ENCODE results near the gene NLRP9. TPM values are rescaled to one million over a fixed set of nuclear protein-coding genes. Genes with fewer than 3 reads are reported as not detected.

The NLRP9 gene
- polyA plus RNA-seq, 6 donors from 2014 or later = not detected

DNA sequence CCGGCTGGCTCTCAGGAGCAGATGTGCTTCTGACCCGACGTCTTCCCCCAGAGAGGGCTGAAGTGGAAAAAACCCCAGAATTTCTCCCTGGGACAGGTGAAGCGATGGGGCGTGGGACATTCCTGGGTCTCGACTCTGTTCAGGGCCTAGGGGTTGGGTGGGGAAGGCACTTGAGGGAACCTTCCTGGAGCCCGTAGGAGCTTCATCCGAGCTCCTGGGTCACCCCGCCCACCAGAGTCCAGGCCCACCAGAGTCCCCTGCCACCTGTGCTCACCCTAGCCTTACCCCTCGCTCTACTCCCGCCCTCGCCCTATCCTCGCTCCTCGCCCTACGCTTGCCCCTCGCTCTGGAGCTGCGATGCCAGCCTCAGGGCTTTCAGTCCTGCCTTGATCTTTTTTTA lies 39.9 kb downstream of the NLRP9 start:
- ATAC-seq (ENCODE audit: low read depth in 2 of 2) (no peak), DNase-seq (no peak)
- no peaks in the 10 kb centered on the region for H3K9me3 Mint-ChIP-seq
- H3K27me3 Mint-ChIP-seq = no peaks in the 10 kb centered on the region
- peak overlapping the region in 2 of 6 donors; percentile 38 to 84 for H3K27ac Mint-ChIP-seq
- no peak overlapping the region for H3K4me3 Mint-ChIP-seq
- peaks cover 0 to 6% of the 10 kb centered on the region in 2 donors for H3K36me3 Mint-ChIP-seq
- peaks cover 0 to 4% (median under 1%) of the 10 kb centered on the region in 3 donors for H3K4me1 Mint-ChIP-seq

GRCh38 chr19:55697698-55698097 lies 40.5 kb downstream of the NLRP9 start:
- no peaks in the 10 kb centered on the region for H3K9me3 Mint-ChIP-seq
- peaks cover 0 to 4% (median 0%) of the 10 kb centered on the region in 3 donors for H3K4me1 Mint-ChIP-seq
- DNase-seq (no peak), ATAC-seq (ENCODE audit: low read depth in 2 of 2) (no peak)
- H3K4me3 Mint-ChIP-seq = no peak overlapping the region
- peak overlapping the region in 2 of 6 donors; percentile 41 to 48 for H3K27ac Mint-ChIP-seq
- no peaks in the 10 kb centered on the region for H3K27me3 Mint-ChIP-seq
- peaks cover 0 to 6% of the 10 kb centered on the region in 2 donors for H3K36me3 Mint-ChIP-seq

- peak overlapping the region in 2 of 6 donors; percentile 10 to 38 for H3K27ac Mint-ChIP-seq
- H3K27me3 Mint-ChIP-seq = no peaks in the 10 kb centered on the region
- H3K4me3 Mint-ChIP-seq = no peak overlapping the region
- H3K9me3 Mint-ChIP-seq = no peaks in the 10 kb centered on the region
- H3K36me3 Mint-ChIP-seq = peaks cover 0 to 6% of the 10 kb centered on the region in 2 donors
- ATAC-seq (ENCODE audit: low read depth in 2 of 2) (no peak), DNase-seq (no peak)
- H3K4me1 Mint-ChIP-seq = peaks cover 0 to 4% (median 0%) of the 10 kb centered on the region in 3 donors
These were observed 41.1 kb downstream of the NLRP9 start for GRCh38 chr19:55697069-55697440.

DNA sequence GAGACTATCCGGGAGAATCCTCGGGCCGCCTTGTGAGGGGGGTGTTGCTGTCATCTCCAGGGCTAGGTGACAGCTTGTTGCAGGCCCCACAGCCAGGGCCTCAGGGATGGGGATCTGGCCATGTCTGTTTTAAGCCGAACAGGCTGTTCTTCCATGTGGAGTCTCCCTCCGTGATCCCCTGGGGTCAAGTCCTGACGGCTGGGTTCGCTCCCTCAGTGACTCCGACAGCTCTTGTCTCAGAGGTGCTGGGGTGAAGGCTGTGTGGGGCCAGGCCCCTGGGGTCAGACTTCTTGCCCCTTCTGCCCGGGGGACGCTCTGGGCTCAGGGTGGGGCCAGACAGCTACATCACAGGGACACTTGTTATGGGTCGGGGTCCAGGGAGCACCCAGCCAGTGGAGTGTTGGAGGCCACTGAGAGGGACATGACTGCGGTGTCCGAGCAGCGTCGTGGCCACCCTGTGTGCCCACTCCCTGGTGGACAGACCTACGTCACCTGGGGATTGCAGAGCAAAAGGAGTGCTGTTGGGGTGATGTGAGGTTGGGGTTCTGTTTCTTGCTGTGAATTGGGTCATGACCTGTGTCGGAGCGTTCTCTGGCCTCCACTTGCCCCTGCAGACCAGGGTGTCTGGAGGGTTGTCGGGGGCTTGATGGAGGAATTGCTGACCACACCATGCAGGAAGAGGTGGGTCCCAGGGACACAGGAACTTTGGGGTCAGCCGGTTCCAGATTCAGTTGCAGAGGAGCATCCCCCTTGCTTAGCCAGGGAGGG lies 41.7 kb downstream of the NLRP9 start:
- peak overlapping the region in 2 of 6 donors; percentile 10 to 38 for H3K27ac Mint-ChIP-seq
- no peaks in the 10 kb centered on the region for H3K9me3 Mint-ChIP-seq
- ATAC-seq (ENCODE audit: low read depth in 2 of 2) = no peak
- H3K36me3 Mint-ChIP-seq = peaks cover 0 to 6% of the 10 kb centered on the region in 2 donors
- H3K27me3 Mint-ChIP-seq = no peaks in the 10 kb centered on the region
- no peak for DNase-seq
- peaks cover 0 to 4% (median 0%) of the 10 kb centered on the region in 3 donors for H3K4me1 Mint-ChIP-seq
- H3K4me3 Mint-ChIP-seq = no peak overlapping the region

DNA sequence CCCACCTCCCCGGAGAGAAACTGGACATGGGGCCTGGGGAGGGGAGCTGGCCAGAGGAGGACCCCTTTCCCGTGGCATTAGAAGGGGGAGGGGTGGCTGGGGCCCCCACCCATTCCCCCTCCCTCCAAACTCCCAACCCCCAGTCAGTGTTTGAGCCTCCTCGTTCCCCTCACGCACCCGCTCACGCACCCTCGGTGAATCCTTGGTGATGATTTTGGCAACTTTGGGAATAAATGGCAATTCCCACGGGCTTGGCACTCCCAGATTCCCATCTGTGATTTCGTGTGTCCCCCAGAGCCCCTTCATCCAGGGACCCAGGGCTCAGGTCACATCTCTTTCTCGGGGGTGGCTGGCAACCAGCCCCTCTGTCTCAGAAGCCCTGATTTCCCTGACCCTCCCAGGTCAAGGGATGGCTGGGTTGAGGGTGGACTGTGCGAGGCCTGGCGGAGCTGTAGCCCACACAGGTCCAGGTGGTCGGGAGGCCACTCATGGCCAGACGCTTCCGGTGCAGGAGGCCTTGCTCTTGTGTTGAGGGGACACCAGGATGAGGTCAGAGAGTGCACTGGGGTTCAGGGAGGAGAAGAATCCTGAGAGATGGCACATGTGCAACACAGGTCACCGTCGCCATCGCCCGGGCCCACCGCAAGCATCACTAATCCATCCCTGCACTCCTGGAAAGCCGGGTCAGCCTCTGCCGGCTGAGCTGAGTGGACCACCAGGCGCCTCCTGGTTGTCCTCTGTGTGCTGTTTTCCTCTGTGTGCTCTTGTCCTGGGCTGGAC lies 42.5 kb downstream of the NLRP9 start:
- no peak for ATAC-seq (ENCODE audit: low read depth in 2 of 2)
- Mint-ChIP-seq H3K36me3 (peaks cover 0 to 6% of the 10 kb centered on the region in 2 donors), H3K27ac (peak overlapping the region in 1 of 6 donors; percentile 83), H3K9me3 (no peaks in the 10 kb centered on the region), H3K27me3 (no peaks in the 10 kb centered on the region), H3K4me3 (no peak overlapping the region), H3K4me1 (peaks cover 0 to 4% (median 0%) of the 10 kb centered on the region in 3 donors)
- DNase-seq = no peak

DNA sequence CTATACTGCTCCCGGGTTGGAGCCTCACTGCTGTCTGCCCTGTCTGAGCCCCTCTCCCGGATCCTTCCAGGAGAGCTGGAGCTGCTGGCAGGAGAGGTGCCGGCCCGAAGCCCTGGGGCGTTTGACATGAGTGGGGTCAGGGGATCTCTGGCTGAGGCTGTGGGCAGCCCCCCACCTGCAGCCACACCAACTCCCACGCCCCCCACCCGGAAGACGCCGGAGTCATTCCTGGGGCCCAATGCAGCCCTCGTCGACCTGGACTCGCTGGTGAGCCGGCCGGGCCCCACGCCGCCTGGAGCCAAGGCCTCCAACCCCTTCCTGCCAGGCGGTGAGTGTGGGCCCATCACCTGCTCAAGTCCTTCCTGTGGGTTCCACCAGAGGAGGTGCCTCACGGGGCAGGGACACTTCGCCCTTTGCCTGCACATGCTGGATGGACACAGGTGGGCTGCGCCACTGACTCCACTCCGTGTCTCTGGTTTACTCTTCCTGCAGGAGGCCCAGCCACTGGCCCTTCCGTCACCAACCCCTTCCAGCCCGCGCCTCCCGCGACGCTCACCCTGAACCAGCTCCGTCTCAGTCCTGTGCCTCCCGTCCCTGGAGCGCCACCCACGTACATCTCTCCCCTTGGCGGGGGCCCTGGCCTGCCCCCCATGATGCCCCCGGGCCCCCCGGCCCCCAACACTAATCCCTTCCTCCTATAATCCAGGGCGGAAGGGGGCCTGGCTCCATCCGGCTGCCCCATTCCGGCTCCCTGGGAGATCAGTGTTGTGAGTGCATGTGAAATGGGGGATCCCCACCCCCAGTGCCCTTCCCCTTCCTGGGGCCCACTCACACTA lies 43.3 kb downstream of the NLRP9 start:
- Mint-ChIP-seq H3K4me1 (peaks cover 0 to 4% (median 0%) of the 10 kb centered on the region in 3 donors), H3K27me3 (no peaks in the 10 kb centered on the region), H3K27ac (no peak overlapping the region), H3K9me3 (no peaks in the 10 kb centered on the region), H3K4me3 (peak overlapping the region in 1 of 8 donors; percentile 40), H3K36me3 (peaks cover 0 to 6% of the 10 kb centered on the region in 2 donors)
- ATAC-seq (ENCODE audit: low read depth in 2 of 2) = no peak
- DNase-seq = no peak

DNA sequence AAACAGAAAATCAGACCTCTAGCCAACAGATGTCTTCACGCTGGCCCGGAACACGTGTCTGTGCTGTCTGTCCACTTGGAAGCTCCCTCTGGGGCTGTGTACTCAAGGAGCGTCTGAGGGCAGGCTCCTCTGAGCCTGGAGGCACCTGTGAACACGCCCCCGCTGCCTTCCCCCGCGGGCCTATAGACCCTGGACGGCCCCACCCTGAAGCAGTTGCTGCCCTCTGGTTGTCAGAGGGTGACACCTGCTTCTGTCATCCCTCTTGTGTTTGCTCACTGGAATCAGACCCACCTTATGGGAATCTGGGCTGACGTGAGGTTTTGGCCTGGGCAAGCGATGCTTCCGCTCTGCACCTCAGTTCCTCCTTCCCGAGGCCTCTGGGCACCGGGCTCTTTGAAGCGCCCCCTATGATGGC lies 44.0 kb downstream of the NLRP9 start:
- Mint-ChIP-seq H3K27me3 (no peaks in the 10 kb centered on the region), H3K27ac (peak overlapping the region in 1 of 6 donors; percentile 22), H3K36me3 (peaks cover 0 to 6% of the 10 kb centered on the region in 2 donors), H3K4me1 (peaks cover 0 to 5% (median 0%) of the 10 kb centered on the region in 3 donors), H3K4me3 (peak overlapping the region in 1 of 8 donors; percentile 40), H3K9me3 (no peaks in the 10 kb centered on the region)
- no peak for DNase-seq
- ATAC-seq (ENCODE audit: low read depth in 2 of 2) = no peak

DNA sequence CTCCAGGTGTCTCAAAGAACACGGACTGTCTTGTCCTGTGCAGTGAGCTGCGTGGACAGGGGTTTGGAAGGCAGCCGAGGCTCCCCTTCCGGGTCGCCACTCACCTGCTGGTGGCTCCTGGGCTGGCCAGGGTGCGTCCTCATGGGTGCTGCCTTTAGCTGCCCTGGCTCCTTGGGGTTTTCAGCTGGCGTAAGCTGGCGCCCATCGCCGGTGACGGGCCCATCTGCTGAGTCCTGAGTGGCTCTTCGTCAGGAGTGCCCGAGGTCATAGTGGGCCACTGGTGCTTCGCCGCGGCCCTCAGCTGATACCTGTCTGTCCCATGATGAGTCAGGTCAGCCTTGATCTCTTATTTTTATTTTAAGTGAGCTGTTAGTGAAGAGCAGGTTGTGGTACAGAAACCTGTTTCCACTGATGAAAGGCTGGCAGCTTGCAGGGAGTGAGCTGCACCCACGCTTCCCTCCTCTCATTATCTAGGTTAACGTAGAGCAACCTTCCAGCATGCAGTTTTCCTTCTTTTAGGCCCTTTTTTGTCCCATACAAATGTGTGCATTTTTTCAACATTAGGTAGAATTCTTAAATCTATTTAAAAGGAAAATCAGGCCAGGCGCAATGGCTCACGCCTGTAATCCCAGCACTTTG lies 44.7 kb downstream of the NLRP9 start:
- H3K9me3 Mint-ChIP-seq = no peaks in the 10 kb centered on the region
- no peak overlapping the region for H3K4me3 Mint-ChIP-seq
- H3K4me1 Mint-ChIP-seq = peaks cover 2 to 13% (median 8%) of the 10 kb centered on the region in 3 donors
- peaks cover 0 to 6% of the 10 kb centered on the region in 2 donors for H3K36me3 Mint-ChIP-seq
- H3K27me3 Mint-ChIP-seq = no peaks in the 10 kb centered on the region
- ATAC-seq (ENCODE audit: low read depth in 2 of 2) (no peak), DNase-seq (no peak)
- H3K27ac Mint-ChIP-seq = peak overlapping the region in 1 of 6 donors; percentile 74

GRCh38 chr19:55692681-55693081 lies 45.5 kb downstream of the NLRP9 start:
- no peaks in the 10 kb centered on the region for H3K9me3 Mint-ChIP-seq

GRCh38 chr19:55691561-55692481 lies 46.4 kb downstream of the NLRP9 start:
- H3K9me3 Mint-ChIP-seq = no peaks in the 10 kb centered on the region
- no peak for DNase-seq
- no peaks in the 10 kb centered on the region for H3K27me3 Mint-ChIP-seq
- no peak overlapping the region for H3K4me3 Mint-ChIP-seq
- peaks cover 7 to 23% (median 22%) of the 10 kb centered on the region in 3 donors for H3K4me1 Mint-ChIP-seq
- ATAC-seq (ENCODE audit: low read depth in 2 of 2) = no peak
- peak overlapping the region in 1 of 6 donors; percentile 66 for H3K27ac Mint-ChIP-seq
- H3K36me3 Mint-ChIP-seq = peaks cover 0 to 6% of the 10 kb centered on the region in 2 donors

More at GRCh38 chr19:55692681-55693081, 45.5 kb downstream of the NLRP9 start:
- no peak for DNase-seq
- no peaks in the 10 kb centered on the region for H3K27me3 Mint-ChIP-seq
- peaks cover 7 to 17% (median 16%) of the 10 kb centered on the region in 3 donors for H3K4me1 Mint-ChIP-seq
- ATAC-seq (ENCODE audit: low read depth in 2 of 2) = no peak
- H3K27ac Mint-ChIP-seq = no peak overlapping the region
- H3K4me3 Mint-ChIP-seq = no peak overlapping the region
- peaks cover 0 to 6% of the 10 kb centered on the region in 2 donors for H3K36me3 Mint-ChIP-seq

DNA sequence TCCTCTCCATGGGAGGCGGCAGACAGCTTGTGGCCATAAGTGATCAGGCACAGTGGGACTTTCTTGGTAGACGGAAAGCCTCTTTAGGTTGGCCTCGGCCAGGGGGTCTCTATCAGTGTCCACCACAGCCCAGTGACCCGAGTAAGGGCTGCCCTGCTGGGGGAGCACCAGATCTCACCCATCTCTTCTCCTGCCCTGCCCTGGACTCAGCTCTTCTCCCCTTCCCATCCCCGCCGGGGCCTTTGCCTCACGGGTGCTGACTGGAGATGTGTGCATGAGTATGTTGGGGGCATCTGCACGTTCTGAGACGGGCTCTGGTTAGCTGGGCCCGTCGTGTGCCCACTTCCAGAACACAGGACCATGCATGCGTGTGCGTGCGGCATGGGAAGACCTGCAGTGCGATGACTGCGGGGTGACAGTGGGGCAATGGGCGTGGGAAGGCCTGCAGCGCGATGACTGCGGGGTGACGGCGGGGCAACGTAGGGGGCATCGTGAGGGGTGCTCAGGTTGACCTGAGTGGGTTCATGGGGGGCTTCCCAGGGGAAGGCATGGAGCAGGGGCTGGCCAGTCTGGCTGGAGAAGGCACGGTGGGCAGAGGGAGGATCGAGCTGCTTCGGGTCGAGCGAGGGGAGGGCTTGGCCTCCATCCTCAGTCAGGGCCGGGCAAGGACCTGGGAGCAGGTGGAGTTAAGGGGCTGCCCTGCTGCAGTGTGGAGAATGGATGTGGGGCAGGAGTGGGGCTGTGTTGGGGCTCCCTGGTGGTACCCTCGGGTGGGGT lies 47.2 kb downstream of the NLRP9 start:
- no peak for ATAC-seq (ENCODE audit: low read depth in 2 of 2)
- Mint-ChIP-seq H3K9me3 (no peaks in the 10 kb centered on the region), H3K36me3 (peaks cover 0 to 6% of the 10 kb centered on the region in 2 donors), H3K27ac (peak overlapping the region in 2 of 6 donors; percentile 19 to 71), H3K4me3 (no peak overlapping the region), H3K27me3 (no peaks in the 10 kb centered on the region), H3K4me1 (peaks cover 12 to 30% (median 23%) of the 10 kb centered on the region in 3 donors)
- no peak for DNase-seq
